Breast epithelium (tissue), 4 donors: ENCODE data around the gene SYT7. TPM values are rescaled to one million over a fixed set of nuclear protein-coding genes. Genes with fewer than 3 reads are reported as not detected.
A peak's percentile ranks its signal among the peaks of the same experiment; 100 is the strongest.
"Not testable (repeated sequence)": the region's sequence is repeated elsewhere in the genome, so short reads cannot be mapped to it uniquely, and the experiment has no call there.

Source experiments
- DNase-seq, 2 donors: peaks; one replicate each; pipeline ENCODE4 v3.0.0-alpha.2; 2019; ENCODE audit warnings: low spot score in 2 of 2
- H3K27ac ChIP-seq, 2 donors: fragments of 200-600 bp; sonication (generic) in 1 of 2; one replicate each; pipeline ENCODE4 v1.5.1; 2016 to 2019; ENCODE audit warnings: mild to moderate bottlenecking in 1 of 2
- H3K27me3 ChIP-seq, 2 donors: fragments of 200-600 bp; sonication (generic) in 1 of 2; one replicate each; pipeline versions ENCODE4 v1.5.1 to v1.6.0; 2017 to 2019; ENCODE audit warnings: control low read depth in 1 of 2, mild to moderate bottlenecking in 1 of 2
- H3K36me3 ChIP-seq: fragments of 200-600 bp; one replicate; pipeline ENCODE4 v1.5.1; 2019
- H3K4me1 ChIP-seq, 2 donors: fragments of 200-600 bp; sonication (generic); one replicate each; pipeline ENCODE4 v1.5.1; 2016 to 2019; ENCODE audit warnings: control low read depth in 1 of 2
- H3K4me3 ChIP-seq, 3 donors: fragments of 200-600 bp; sonication (generic); 1 replicate in 2 of 3; 2 replicates in 1 of 3; pipeline ENCODE4 v1.5.1; 2016 to 2019; ENCODE audit warnings: mild to moderate bottlenecking in 3 of 3, moderate library complexity in 2 of 3
- H3K9me3 ChIP-seq, 2 donors: fragments of 200-600 bp; sonication (generic) in 1 of 2; one replicate each; pipeline ENCODE4 v1.5.1; 2016 to 2019; ENCODE audit warnings: control low read depth in 1 of 2
- POLR2A ChIP-seq: fragments of 450-650 bp; IDR thresholded peaks from one replicate; pipeline ENCODE4 v1.6.1; 2016; ENCODE audit warnings: antibody characterized with exemption, mild to moderate bottlenecking, moderate library complexity
- POLR2AphosphoS5 ChIP-seq, 3 donors: sonication (generic); formaldehyde crosslinking; IDR thresholded peaks; one replicate each; pipeline ENCODE4 v1.6.1; 2017; ENCODE audit warnings: antibody characterized with exemption in 3 of 3
- intact Hi-C: fragments of 100-400 bp; cut with DNase I; formaldehyde crosslinking; loops from one replicate; pipeline ENCODE4 v1.15.1; 2023; ENCODE audit warnings: low total_unique reads
- total RNA-seq, 3 donors: library from RNA; depleted of rRNA; stranded (reverse); fragments of >200 nt; gene quantifications; one replicate each; pipeline ENCODE4 v1.1.0, GENCODE V29; 2016
- TF ChIP-seq, protein P1 (sequence below), 3 donors: fragments of 450-650 bp; IDR thresholded peaks; one replicate each; pipeline ENCODE4 v1.5.1; 2016 to 2017; ENCODE audit warnings: antibody characterized with exemption in 3 of 3, mild to moderate bottlenecking in 3 of 3, moderate library complexity in 3 of 3

The SYT7 gene
- total RNA-seq, 3 donors from 2014 or later: 1.9 to 11.7 (median 10.8) TPM

DNA sequence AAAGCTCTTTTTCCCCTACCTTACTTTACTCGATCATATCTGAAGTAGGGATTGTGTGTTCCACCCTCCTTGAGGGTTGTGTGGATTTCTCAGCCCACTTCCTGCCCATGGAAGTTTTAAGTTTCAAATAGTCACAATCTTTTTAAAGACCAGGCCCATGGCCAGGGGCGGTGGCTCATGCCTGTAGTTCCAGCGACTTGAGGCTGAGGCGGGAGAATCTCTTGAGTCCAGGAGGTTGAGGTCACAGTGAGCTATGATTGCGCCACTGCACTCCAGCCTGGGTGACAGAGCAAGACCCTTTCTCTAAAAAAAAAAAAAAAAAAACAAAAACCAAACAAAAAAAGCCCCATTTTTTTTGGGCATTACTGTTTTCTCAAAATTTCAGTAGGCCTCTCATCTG is 108.6 kb downstream of the SYT7 start:
- H3K27me3 ChIP-seq: no peaks in the 10 kb centered on the region
- H3K36me3 ChIP-seq: no peaks in the 10 kb centered on the region
- DNase-seq: no peak
- peaks cover 0 to under 1% of the 10 kb centered on the region in 2 donors for H3K4me1 ChIP-seq
- intact Hi-C loops: no loop called here
- H3K4me3 ChIP-seq: no peak overlapping the region
- no peaks in the 10 kb centered on the region for H3K9me3 ChIP-seq
- peak in 1 of 3 donors; percentile 33 for TF ChIP-seq POLR2AphosphoS5 (IDR thresholded peaks at IDR 0.05)
- TF ChIP-seq POLR2A: no peak
- peak overlapping the region in 1 of 2 donors; percentile 48 for H3K27ac ChIP-seq

DNA sequence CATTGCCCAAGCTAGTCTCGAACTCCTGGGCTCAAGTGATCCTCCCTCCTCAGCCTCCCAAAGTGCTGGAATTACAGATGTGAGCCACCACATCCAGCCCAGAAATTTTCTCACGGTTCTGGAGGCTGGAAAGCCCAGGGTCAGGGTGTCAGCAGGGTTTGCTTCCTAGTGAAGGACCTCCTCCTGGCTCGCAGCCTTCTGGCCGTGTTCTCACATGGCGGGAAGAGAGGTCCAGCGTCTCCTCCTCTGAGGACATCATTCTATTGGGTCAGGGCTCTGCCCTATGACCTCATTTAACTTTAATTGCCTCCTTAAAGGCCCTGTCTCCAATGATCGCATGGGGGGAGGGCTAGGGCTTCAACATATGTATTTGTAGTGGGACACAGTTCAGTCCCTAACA is 112.9 kb downstream of the SYT7 start:
- TF ChIP-seq POLR2A: no peak
- no peak for TF ChIP-seq POLR2AphosphoS5 (IDR thresholded peaks at IDR 0.05)
- TF ChIP-seq, protein P1, sequence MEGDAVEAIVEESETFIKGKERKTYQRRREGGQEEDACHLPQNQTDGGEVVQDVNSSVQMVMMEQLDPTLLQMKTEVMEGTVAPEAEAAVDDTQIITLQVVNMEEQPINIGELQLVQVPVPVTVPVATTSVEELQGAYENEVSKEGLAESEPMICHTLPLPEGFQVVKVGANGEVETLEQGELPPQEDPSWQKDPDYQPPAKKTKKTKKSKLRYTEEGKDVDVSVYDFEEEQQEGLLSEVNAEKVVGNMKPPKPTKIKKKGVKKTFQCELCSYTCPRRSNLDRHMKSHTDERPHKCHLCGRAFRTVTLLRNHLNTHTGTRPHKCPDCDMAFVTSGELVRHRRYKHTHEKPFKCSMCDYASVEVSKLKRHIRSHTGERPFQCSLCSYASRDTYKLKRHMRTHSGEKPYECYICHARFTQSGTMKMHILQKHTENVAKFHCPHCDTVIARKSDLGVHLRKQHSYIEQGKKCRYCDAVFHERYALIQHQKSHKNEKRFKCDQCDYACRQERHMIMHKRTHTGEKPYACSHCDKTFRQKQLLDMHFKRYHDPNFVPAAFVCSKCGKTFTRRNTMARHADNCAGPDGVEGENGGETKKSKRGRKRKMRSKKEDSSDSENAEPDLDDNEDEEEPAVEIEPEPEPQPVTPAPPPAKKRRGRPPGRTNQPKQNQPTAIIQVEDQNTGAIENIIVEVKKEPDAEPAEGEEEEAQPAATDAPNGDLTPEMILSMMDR (IDR thresholded peaks at IDR 0.05): no peak
- intact Hi-C loops: no loop called here
- Histone ChIP-seq H3K36me3 (no peaks in the 10 kb centered on the region), H3K9me3 (no peaks in the 10 kb centered on the region), H3K27me3 (no peaks in the 10 kb centered on the region), H3K4me3 (no peak overlapping the region), H3K27ac (peak overlapping the region in 1 of 2 donors; percentile 43), H3K4me1 (no peaks in the 10 kb centered on the region)
- DNase-seq: no peak

DNA sequence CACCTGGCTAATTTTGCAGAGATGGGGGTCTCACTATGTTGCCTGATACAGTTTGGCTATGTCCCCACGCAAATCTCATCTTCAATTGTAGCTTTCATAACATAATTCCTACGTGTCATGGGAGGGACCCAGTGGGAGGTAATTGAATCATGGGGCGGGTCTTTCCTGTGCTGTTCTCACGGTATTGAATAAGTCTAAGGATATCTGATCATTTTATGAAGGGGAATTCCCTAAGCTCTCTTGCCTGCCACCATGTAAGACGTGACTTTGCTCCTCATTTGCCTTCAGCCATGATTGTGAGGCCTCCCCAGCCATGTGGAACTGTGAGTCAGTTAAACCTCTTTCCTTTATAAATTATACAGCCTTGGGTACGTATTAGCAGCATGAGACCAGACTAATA is 113.3 kb downstream of the SYT7 start:
- H3K4me1 ChIP-seq, H3K4me3 ChIP-seq, intact Hi-C loops, H3K9me3 ChIP-seq, H3K27me3 ChIP-seq, DNase-seq, H3K36me3 ChIP-seq: not testable (repeated sequence)
- peak overlapping the region in 1 of 2 donors; percentile 43 for H3K27ac ChIP-seq

Other genes with a start within 250 kb of the SYT7 start
- gene DDB1, start 248.0 kb downstream of the SYT7 start, total RNA-seq: 100 to 1,000 TPM; 131 to 150 (median 145) TPM
- gene TKFC, start 247.8 kb downstream of the SYT7 start, total RNA-seq: 10 to 100 TPM; 15.2 to 34.4 (median 26.9) TPM
- gene CYB561A3, start 219.2 kb downstream of the SYT7 start, total RNA-seq: 10 to 100 TPM; 36.7 to 46.9 (median 44.3) TPM
- gene TMEM138, start 218.7 kb downstream of the SYT7 start, total RNA-seq: 10 to 100 TPM; 24.6 to 38.5 (median 32.8) TPM
- 10 to 100 TPM; 12.8 to 36.0 (median 27.5) TPM for gene TMEM216, start 188.5 kb downstream of the SYT7 start, total RNA-seq
- 10 to 100 TPM; 40.6 to 62.5 (median 46.2) TPM for gene CPSF7, start 151.1 kb downstream of the SYT7 start, total RNA-seq
- gene SDHAF2, start 151.0 kb downstream of the SYT7 start, total RNA-seq: 10 to 100 TPM; 46.7 to 94.0 (median 58.7) TPM
- gene LRRC10B, start 72.3 kb downstream of the SYT7 start, total RNA-seq: 1 to 10 TPM in 2 of 3 donors, not detected in 1; 1.5 to 3.3 TPM
- gene DAGLA, start 99.3 kb upstream of the SYT7 start, total RNA-seq: 1 to 10 TPM; 2.4 to 4.5 (median 3.3) TPM
- gene MYRF, start 171.6 kb upstream of the SYT7 start, total RNA-seq: 1 to 10 TPM in 1 of 3 donors, under 1 TPM in 2; 0.32 to 6.9 (median 0.66) TPM
- 10 to 100 TPM; 35.4 to 55.4 (median 35.7) TPM for gene TMEM258, start 211.5 kb upstream of the SYT7 start, total RNA-seq
- gene FEN1, start 211.8 kb upstream of the SYT7 start, total RNA-seq: 1 to 10 TPM; 5.9 to 9.2 (median 8.5) TPM
- gene FADS1, start 235.9 kb upstream of the SYT7 start, total RNA-seq: 100 to 1,000 TPM in 1 of 3 donors, 10 to 100 TPM in 1, 1 to 10 TPM in 1; 8.8 to 112 (median 15.1) TPM
- 10 to 100 TPM in 1 of 3 donors, 1 to 10 TPM in 2; 5.6 to 35.8 (median 7.5) TPM for gene FADS2, start 247.2 kb upstream of the SYT7 start, total RNA-seq